Effector memory CD8-positive, alpha-beta T cell (primary cell): Measurements from ENCODE around the gene CBFA2T3.

Experiments
- ATAC-seq: fragments of 150-1000 bp; cut with Tn5 transposase; replicated peaks from 2 replicates; pipeline ENCODE4 v1.10.0; 2021; ENCODE audit warnings: mild to moderate bottlenecking, moderate library complexity
- DNase-seq, 3 experiments: peaks; one replicate each; pipeline ENCODE4 v3.0.0; 2021
- H3K27ac Mint-ChIP-seq, 2 donors: one replicate each; pipeline ENCODE4 v1.8.0; 2022; ENCODE audit warnings: mild to moderate bottlenecking in 2 of 2, mixed read lengths in 2 of 2, moderate library complexity in 2 of 2
- H3K27me3 Mint-ChIP-seq, 2 donors: one replicate each; pipeline ENCODE4 v1.8.0; 2022; ENCODE audit warnings: mixed read lengths in 2 of 2
- H3K36me3 Mint-ChIP-seq: one replicate; pipeline ENCODE4 v1.8.0; 2022; ENCODE audit warnings: mild to moderate bottlenecking, moderate library complexity, mixed read lengths; ENCODE audit not compliant: insufficient read depth
- H3K4me1 Mint-ChIP-seq, 2 donors: one replicate each; pipeline ENCODE4 v1.8.0; 2022; ENCODE audit warnings: low read depth in 2 of 2, mixed read lengths in 2 of 2
- H3K4me3 Mint-ChIP-seq, 2 donors: one replicate each; pipeline ENCODE4 v1.8.0; 2022; ENCODE audit warnings: mild to moderate bottlenecking in 2 of 2, mixed read lengths in 2 of 2, moderate library complexity in 2 of 2
- H3K9me3 Mint-ChIP-seq, 2 donors: one replicate each; pipeline ENCODE4 v1.8.0; 2022; ENCODE audit warnings: mixed read lengths in 2 of 2

Gene CBFA2T3

DNA sequence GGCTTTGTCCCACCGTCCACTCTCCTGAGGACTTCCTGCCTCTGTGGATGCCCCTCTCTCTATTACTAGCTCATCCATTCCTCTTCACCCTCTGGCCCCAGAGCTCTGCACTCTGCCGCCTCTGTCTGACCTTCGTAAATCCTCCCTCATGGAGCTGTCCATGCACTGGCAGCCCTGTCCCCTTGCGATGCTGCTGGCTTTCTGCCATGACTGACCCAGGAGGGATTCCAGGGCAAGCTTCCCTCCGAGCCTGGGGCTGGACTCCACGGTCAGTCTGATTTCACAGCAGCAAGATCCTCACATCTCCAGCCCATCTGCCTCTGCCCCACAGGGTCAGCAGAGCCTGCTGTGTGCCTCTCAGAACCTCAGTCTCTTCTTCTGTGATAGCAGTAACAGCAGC, 4.7 kb downstream of the CBFA2T3 start:
- peaks cover 28 to 83% of the 10 kb centered on the region in 2 donors for H3K27me3 Mint-ChIP-seq
- no peaks in the 10 kb centered on the region for H3K9me3 Mint-ChIP-seq
- H3K36me3 Mint-ChIP-seq: no peaks in the 10 kb centered on the region
- H3K27ac Mint-ChIP-seq: no peak overlapping the region
- DNase-seq (no peak), ATAC-seq (no peak)
- no peak overlapping the region for H3K4me3 Mint-ChIP-seq
- peaks cover 0 to 11% of the 10 kb centered on the region in 2 donors for H3K4me1 Mint-ChIP-seq

DNA sequence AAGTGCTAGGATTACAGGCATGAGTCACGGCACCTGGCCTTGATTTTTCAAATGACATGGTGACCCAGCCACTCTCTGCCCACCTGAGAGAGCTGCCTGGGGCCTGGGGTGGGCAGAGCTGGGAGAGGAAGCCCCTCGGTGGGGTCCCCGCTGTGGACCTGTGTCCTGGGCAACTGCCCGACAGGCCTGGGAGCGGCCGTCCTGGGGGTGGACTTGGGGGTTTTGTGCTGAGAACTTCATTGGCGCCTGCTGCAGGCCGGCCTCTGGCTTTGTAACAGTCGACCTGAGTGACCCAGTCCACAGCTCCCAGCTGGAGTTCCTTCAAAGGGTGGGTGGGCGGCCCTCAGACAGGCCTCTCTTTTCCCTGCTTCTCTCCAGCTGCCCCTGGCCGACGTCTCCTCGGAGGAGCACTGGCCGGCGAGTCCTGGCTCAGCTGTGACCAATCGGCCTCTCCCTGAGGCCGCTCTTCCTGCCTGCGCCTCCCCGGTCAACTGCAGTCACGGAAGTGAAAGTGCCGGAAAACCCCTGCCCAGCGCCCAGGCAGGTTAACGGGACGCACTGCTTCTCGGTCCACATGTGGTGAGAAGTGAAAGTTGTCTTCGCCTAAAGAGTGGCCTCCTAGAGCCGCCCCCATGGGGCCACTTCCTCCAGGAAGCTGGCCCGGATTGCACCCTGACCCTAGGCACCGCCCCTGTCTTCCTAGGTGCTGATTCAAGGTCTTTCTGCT, 5.5 kb downstream of the CBFA2T3 start:
- Mint-ChIP-seq H3K27me3 (peaks cover 23 to 77% of the 10 kb centered on the region in 2 donors), H3K4me3 (no peak overlapping the region)

DNA sequence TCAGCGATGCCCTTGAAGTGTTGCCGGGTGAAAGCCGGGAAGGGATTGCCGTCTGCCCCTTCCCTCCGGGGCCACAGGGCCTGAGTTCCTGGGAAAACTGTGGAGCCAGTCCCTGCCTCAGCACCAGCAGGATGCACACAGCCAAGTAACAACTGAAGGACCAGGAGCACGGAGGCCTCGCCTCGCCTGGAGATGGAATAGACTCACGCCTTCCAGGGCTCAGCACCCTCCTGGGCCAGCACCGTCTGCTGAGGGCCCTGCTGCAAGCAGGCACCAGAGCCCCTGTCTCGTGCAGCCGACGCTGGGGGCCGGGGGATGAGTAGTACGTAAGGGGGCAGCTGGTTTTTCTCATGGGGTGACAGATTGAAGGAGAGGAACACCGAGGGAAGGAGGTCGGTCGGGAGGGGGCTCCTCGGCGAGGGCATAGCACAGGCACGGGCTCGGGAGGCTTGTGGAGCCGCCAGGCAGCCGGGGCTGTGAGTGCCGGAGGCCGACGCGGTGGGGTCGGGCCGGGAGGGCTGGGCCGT, 6.4 kb downstream of the CBFA2T3 start:
- Mint-ChIP-seq H3K4me3 (no peak overlapping the region), H3K9me3 (no peaks in the 10 kb centered on the region), H3K27ac (no peak overlapping the region), H3K36me3 (no peaks in the 10 kb centered on the region), H3K27me3 (peaks cover 20 to 69% of the 10 kb centered on the region in 2 donors), H3K4me1 (peaks cover 0 to 8% of the 10 kb centered on the region in 2 donors)
- DNase-seq (no peak), ATAC-seq (no peak)

More for the DNA sequence above, 5.5 kb downstream of the CBFA2T3 start:
- peaks cover 0 to 9% of the 10 kb centered on the region in 2 donors for H3K4me1 Mint-ChIP-seq
- no peak overlapping the region for H3K27ac Mint-ChIP-seq
- no peaks in the 10 kb centered on the region for H3K9me3 Mint-ChIP-seq
- H3K36me3 Mint-ChIP-seq: no peaks in the 10 kb centered on the region
- DNase-seq: no peak
- ATAC-seq: peak; percentile 36

DNA sequence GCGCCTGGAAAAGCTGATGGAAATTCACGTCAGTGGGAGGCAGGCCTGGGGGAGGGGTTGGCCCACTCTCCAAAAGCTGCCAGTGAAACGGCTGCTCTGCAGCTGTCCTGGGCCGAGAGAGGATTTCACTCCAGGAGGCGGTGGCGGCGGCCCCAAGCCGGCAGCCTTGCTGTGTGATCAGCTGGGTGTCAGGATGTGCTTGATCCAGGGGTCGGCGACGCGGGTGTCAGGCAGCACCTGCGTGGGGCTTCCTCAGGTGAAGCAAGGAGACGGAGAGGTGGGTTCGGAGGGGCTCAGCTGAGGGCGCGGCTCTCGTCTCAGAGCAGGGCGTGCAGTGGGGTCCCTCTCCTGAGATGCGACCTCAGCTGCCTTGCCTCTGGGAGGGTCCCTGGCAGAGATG, 7.0 kb downstream of the CBFA2T3 start:
- ATAC-seq (no peak), DNase-seq (no peak)
- Mint-ChIP-seq H3K4me3 (no peak overlapping the region), H3K9me3 (no peaks in the 10 kb centered on the region), H3K36me3 (no peaks in the 10 kb centered on the region), H3K27me3 (peaks cover 15 to 64% of the 10 kb centered on the region in 2 donors), H3K27ac (no peak overlapping the region), H3K4me1 (peaks cover 0 to 5% of the 10 kb centered on the region in 2 donors)

DNA sequence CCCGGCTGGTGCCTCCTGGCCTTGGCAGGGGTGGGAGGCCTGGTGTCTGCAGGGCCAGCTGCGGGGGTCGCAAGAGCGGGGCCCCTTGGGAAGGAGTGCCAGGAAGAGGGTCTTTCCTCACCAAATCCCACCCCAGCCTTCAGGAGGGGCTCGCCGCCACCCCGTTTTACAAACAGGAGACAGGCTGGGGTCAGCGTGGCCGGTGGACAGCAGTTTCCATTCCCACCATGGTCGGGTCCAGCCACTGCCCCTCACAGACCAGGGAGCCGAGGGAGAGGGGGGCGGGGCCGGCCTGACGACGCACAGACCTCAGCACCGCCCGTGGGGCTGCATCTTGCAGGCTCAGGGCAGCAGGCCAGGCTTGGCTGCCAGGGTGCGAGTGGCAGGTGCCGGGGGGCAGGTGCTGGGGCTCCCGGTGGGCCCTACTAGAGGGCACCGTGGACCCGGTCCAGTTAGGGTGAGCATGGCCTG, 7.6 kb downstream of the CBFA2T3 start:
- Mint-ChIP-seq H3K4me3 (no peak overlapping the region), H3K27me3 (peaks cover 9 to 57% of the 10 kb centered on the region in 2 donors), H3K27ac (no peak overlapping the region), H3K9me3 (no peaks in the 10 kb centered on the region), H3K4me1 (peaks cover 0 to 4% of the 10 kb centered on the region in 2 donors), H3K36me3 (no peaks in the 10 kb centered on the region)
- DNase-seq (no peak), ATAC-seq (no peak)

DNA sequence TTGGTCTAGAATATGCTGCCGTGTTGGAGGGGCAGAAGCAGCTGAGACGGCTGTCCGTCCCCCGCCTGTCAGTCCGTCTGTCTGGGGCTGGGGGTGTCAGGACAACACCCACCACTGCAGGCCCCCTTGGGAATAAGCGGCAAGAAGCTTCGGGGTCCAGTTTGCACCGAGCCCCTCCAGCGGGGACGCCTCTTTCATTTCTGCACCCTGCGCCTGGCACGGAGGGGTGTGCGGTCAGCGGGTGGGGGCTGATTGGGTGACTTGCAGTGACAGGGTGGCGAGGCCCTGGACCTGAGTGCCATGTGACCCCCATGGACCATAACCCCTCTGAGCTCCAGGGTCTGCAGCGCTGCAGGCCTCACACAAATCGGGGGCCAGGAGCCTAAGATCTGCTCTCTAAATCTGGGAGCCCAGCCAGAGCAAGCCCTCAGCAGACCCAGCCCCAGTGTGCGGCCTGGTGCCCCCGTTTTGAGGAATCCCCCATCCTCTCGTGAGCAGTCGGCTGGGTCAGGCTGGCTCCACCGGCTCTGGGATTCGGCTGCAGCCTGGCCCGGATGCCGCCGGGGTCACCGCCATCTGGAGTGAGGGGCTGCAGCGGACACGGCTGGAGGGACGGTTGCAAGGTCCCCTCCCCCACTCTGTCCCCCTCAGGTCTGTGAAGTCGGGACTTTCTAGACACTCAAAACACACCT, 8.3 kb downstream of the CBFA2T3 start:
- Mint-ChIP-seq H3K9me3 (no peaks in the 10 kb centered on the region), H3K4me3 (peak overlapping the region in 1 of 2 donors; percentile 60), H3K4me1 (peaks cover 0 to 4% of the 10 kb centered on the region in 2 donors), H3K36me3 (no peaks in the 10 kb centered on the region), H3K27ac (no peak overlapping the region), H3K27me3 (peaks cover 3 to 52% of the 10 kb centered on the region in 2 donors)
- no peak for ATAC-seq
- DNase-seq: no peak

DNA sequence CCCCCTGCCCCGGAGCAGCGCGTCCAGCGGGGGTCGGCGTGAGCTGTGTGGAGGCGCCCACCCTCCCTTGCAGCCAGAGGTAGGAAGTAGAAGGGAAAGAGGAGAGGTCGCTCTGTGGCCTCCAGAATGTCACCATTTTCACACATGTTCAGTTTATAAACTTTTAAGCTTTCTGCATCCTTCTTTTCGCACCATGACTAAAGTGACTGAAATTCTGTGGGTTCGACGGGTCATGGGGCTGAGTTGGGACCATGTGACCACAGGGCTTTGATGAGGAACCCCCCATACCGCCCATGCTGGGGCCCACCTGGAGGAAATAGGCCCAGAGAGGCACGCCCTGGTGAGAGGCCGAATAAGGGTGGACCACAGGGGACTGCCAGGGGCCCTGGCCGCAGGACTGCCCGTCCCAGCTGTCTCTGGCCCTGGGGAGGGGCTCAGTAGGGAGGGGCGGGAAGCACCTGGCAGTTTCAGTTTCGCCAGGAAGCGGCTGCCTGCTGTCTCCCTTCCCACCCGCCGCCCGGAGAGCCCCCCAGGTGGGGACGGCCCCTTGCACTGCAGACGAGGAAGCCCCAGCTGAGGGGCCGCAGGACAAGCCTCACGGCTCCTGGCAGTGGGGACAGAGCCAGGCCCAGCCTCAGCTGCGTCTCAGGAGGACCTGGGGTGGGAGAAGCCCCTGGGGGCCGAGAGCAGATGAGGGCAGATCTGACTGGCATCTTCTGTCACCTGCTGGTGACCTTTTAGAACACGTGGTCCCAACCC, 9.0 kb downstream of the CBFA2T3 start:
- Mint-ChIP-seq H3K4me1 (peaks cover 0 to 8% of the 10 kb centered on the region in 2 donors), H3K27me3 (peaks cover 0 to 52% of the 10 kb centered on the region in 2 donors), H3K9me3 (no peaks in the 10 kb centered on the region), H3K36me3 (no peaks in the 10 kb centered on the region), H3K27ac (peak overlapping the region in 1 of 2 donors; percentile 23), H3K4me3 (peak overlapping the region; percentile 43 to 60)
- ATAC-seq: peak; percentile 37
- no peak for DNase-seq

DNA sequence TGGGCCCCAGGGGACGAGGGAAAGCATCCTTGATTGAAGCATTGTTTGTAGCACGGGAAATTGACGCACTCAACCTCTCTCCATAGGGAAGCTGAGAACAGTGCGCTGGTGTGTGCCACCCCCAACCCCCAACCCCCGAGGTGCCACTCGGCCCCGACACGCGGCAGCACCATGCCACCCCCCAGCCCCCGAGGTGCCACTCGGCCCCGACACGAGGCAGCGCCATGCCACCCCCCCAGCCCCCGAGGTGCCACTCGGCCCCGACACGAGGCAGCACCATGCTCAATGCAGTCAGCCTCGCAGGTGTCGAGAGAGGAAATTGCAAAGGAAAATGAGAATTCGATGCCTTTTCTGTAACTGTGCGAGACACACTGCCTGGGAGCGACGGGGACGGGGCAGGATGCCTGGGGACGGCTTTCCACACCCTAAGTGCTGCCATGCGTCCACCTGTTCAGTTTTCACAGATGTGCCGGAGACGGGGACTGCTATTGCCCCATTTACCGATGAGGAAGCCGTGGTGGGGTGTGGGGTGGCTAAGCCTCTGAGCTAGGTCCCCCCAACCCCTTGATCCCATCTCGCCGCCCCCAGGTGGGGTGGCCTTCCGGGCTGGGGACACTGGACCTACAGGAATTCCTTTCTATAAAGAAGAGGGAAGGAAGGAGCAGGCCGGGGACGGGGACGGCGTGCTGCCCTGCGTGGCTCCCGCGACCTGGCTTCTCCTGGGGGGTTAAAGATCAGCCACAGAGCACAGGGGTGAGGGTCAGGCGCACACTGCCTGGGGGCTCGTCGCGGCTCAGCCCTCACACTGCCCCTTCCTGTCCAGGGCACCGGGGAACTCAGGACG, 9.8 kb downstream of the CBFA2T3 start:
- peaks cover 0 to 12% of the 10 kb centered on the region in 2 donors for H3K4me1 Mint-ChIP-seq
- peak overlapping the region; percentile 43 to 60 for H3K4me3 Mint-ChIP-seq
- DNase-seq (no peak), ATAC-seq (no peak)
- no peak overlapping the region for H3K27ac Mint-ChIP-seq
- H3K9me3 Mint-ChIP-seq: no peaks in the 10 kb centered on the region
- peaks cover 0 to 52% of the 10 kb centered on the region in 2 donors for H3K27me3 Mint-ChIP-seq
- no peaks in the 10 kb centered on the region for H3K36me3 Mint-ChIP-seq

DNA sequence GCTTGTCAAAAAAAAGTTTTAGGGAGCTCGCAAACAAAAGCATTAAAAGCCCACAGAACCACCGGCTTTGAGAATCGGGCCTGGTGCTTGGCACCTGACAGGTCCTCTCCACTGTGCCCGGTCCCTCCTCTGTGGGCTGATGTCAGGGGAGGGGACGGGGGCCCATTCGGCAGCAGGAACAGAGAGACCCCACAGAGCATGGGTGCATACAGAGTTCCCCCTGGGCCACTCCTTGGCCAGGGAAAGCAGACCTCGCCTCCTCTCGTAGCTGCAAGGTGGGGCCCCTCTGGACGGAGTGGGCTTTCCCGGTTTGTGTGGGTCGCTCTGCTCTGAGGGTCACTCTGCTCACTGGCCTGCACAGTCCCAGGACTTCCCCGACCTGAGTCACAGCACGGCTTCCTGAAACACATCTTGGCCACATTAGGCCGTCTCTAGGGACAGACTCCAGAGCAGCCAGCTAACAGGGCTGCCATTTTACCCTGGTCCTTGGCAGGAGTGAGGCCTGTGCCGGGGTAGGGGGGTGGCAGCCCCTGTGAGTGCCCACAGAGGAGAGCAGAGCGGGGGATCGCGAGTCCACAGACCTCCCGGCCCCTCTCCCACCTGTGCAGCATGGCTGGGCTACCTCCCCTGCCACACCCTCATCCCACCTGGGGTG, 11.1 kb downstream of the CBFA2T3 start:
- H3K27me3 Mint-ChIP-seq: peaks cover 0 to 55% of the 10 kb centered on the region in 2 donors
- peaks cover 0 to 12% of the 10 kb centered on the region in 2 donors for H3K4me1 Mint-ChIP-seq
- no peaks in the 10 kb centered on the region for H3K36me3 Mint-ChIP-seq
- DNase-seq (no peak), ATAC-seq (no peak)
- H3K9me3 Mint-ChIP-seq: no peaks in the 10 kb centered on the region
- no peak overlapping the region for H3K27ac Mint-ChIP-seq
- H3K4me3 Mint-ChIP-seq: no peak overlapping the region

DNA sequence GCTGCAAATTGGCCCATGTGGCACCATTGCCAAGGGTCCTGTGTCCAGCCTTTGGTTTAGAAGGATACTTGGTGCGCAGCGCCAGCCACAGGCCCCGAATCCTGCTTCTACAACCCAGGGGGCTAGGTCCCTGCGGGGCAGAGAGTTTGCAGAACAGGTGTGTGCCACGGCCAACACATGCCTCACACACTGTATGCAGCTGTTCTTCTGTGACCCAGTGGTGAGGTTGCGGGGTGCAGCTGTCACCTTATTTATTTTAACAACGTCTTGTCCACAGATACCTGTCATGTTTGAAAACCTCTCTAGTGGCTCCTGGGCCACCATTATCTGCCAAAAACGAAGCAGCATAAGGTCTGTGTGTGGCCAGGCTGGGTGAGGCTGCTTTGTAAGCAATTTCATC, 11.6 kb downstream of the CBFA2T3 start:
- Mint-ChIP-seq H3K9me3 (no peaks in the 10 kb centered on the region), H3K4me3 (no peak overlapping the region), H3K36me3 (no peaks in the 10 kb centered on the region), H3K27ac (no peak overlapping the region), H3K4me1 (peaks cover 0 to 12% of the 10 kb centered on the region in 2 donors), H3K27me3 (peaks cover 2 to 55% of the 10 kb centered on the region in 2 donors)
- ATAC-seq (no peak), DNase-seq (no peak)

DNA sequence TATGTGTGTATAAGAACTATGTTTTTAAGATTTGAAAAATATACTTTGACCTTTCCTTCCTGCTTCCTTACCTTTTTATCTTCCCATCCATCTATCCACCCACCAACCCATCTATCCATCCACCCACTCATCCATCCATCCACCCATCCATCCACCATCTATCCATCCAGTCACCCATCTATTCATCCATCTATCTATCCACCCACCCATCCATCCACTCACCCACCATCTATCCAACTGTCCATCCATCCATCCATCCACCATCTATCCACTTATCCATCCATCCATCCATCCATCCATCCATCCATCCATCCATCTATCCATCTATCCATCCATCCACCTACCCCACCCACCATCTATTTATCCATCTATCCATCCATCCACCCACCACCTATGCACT, 12.4 kb downstream of the CBFA2T3 start:
- Mint-ChIP-seq H3K36me3 (no peaks in the 10 kb centered on the region), H3K4me3 (no peak overlapping the region), H3K4me1 (peaks cover 0 to 12% of the 10 kb centered on the region in 2 donors), H3K9me3 (no peaks in the 10 kb centered on the region), H3K27ac (no peak overlapping the region), H3K27me3 (peaks cover 7 to 58% of the 10 kb centered on the region in 2 donors)
- ATAC-seq: no peak
- DNase-seq: no peak

DNA sequence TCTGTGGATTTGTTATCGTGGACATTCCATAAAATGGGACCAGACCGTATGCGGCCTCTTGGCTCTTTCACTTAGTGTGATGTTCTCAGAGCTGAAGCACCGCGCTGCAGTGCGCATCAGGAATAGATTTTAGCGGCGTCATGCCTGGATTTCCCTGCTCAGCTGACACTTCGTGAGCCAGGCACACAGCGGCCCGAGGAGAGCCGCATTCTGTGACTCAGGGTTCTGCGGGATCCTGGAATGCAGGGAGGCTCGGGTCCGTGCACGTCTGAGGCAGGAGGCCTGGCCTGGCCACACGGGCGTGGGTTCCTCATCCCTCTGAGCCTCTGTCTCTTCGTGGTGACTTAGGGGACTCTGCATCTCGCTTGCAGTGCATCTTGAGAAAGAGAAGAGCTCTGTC, 13.4 kb downstream of the CBFA2T3 start:
- no peak overlapping the region for H3K4me3 Mint-ChIP-seq
- peaks cover 15 to 61% of the 10 kb centered on the region in 2 donors for H3K27me3 Mint-ChIP-seq
- no peak overlapping the region for H3K27ac Mint-ChIP-seq
- no peaks in the 10 kb centered on the region for H3K36me3 Mint-ChIP-seq
- peaks cover 0 to 15% of the 10 kb centered on the region in 2 donors for H3K4me1 Mint-ChIP-seq
- no peaks in the 10 kb centered on the region for H3K9me3 Mint-ChIP-seq
- ATAC-seq (no peak), DNase-seq (no peak)
